Frontal cortex (tissue), 4 donors: Measurements from ENCODE around the gene PDE11A. TPM values are rescaled to one million over a fixed set of nuclear protein-coding genes. Genes with fewer than 3 reads are reported as not detected.

Experiments used
- DNase-seq, 2 donors: peaks; one replicate each; pipeline ENCODE4 v3.0.0; 2012; ENCODE audit warnings: low spot score in 2 of 2
- FAIRE-seq: peaks from 2 replicates; lab custom pipeline; 2012; peaks lifted over from hg19 to GRCh38; lab: Jason Lieb, UNC
- total RNA-seq: library from RNA; depleted of rRNA; stranded (reverse); fragments of >200 nt; gene quantifications from one replicate; pipeline ENCODE4 v1.2.3, GENCODE V29; 2014
- donor health status: control.
- donor health status: control.
- donor health status: control.

Gene PDE11A
- total RNA-seq, 1 donor from 2014 or later: 1.2 TPM

DNA sequence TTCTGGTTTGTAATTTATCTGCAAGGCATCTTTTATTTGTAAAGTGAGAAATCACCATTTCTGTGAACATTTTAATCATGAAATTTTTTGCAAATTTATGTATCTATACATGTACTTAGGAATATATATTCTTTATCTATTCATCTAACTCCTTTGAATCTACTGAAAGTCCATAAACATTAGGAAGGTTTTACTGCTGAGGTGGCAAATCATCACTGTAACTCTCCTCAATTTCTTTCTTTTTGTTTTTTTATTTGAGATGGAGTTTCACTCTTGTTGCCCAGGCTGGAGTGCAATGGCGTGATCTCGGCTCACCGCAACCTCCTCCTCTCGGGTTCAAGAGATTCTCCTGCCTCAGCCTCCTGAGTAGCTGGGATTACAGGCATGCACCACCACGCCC, 383.7 kb downstream of the PDE11A start:
- FAIRE-seq (no peak), DNase-seq (no peak)

GRCh38 chr2:177683661-177684069, 388.9 kb downstream of the PDE11A start:
- FAIRE-seq (no peak), DNase-seq (no peak)

- FAIRE-seq: no peak
- DNase-seq: no peak
Observed at GRCh38 chr2:177682836-177683660, 389.5 kb downstream of the PDE11A start.

DNA sequence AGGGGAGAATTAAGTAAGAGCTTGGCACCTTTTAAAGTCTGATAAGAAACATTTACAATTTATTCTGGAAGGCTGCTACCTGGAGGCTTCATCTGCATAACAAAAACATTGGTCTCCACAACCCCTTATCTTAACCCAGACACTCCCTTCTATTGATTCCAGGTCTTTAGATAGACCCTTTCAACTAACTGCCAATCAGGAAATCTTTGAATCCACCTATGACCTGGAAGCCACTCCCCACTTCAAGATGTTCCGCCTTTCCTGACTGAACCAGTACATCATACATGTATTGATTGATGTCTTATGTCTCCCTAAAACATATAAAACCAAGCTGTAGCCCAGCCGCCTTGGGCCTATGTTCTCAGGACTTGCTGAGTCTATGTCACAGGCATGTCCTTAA, 390.6 kb downstream of the PDE11A start:
- FAIRE-seq: no peak

DNA sequence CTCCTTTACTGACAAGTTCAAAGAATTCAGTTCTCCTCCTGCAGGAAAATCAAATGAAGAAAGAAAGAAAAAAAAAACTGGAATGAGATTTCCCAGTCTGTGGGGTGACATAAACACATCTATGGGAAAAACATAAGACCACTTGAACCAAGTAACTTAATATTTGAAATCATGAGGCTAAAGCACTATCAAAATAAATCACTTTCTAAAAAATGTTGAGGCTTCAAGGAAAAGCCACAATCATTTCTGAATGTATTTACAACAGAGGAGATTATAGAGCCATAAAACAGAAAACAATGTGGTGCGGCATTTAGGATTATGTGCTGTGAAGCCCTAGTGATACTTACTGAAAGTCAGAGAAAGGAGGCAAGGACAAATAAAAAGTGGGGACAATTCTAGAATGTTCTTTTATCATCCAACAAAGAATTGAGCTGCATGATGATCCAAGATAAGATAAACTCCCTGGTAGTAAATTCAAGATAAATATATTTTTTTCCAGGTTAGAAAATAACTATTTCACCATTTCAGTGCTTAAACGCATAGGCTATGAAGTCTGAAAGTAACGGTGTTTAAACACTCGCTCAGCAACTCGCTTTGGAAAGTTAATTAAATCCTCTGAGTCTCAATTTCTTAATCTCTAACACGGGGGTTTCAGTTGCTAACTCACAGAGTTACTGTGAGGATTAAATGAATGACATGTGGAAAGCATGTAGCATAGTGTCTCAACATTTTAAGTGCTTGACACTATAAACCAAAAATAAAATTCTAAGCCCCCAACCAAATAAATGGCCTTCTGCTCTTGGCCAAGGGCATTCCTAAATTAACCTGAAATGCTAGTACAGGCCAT, 391.5 kb downstream of the PDE11A start:
- FAIRE-seq: no peak
- DNase-seq: no peak

More for the DNA sequence above, 390.6 kb downstream of the PDE11A start:
- no peak for DNase-seq

DNA sequence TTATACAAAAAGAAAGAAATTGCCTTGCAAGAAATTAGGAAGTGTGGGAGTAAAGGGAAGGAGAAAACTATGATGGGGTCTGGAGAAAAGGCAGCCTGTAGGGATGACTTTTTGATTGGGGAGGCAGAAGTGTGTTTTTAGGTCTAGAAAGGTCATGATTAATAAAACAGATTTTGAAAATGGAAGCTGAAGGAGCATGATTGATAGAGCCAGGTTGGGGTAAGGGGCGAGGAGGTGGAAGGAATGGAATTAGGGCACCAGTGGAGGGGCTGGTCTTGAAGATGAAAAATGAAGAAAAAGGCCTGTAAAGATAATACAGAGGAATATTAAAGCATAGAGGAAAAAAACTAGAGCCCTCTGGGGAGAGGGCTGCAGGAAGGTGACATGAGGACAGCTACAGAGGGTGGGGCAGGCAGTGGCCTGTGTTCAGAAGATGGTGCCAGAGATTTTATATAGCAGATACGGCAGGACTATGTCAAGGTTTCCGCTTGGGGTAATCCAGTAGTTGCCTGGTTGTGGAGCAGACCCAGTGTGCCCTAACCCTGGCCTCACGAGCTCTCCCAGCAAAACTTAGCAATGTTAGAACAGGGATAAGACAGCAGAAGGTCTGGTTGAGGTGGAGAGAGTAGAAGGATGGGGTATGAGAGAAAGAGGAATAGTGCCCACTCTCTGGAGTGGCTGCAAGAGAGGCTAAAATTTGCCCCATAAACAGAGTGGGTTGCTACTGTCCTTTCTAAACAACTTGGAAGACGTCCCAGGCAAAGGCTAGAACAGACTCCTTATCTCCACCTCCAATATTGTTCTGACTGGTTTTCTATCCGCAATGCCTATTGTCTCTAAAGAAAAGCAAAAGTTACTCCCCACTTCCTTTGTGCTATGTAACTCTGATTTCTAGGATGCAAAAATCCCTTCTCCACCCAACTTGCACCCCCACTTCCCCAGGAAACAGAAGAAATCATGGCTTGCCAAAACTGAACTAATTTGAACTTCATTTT, 392.7 kb downstream of the PDE11A start:
- no peak for DNase-seq
- FAIRE-seq: no peak

- DNase-seq: no peak
- no peak for FAIRE-seq
Observed at GRCh38 chr2:177678939-177679338, 393.6 kb downstream of the PDE11A start.

DNA sequence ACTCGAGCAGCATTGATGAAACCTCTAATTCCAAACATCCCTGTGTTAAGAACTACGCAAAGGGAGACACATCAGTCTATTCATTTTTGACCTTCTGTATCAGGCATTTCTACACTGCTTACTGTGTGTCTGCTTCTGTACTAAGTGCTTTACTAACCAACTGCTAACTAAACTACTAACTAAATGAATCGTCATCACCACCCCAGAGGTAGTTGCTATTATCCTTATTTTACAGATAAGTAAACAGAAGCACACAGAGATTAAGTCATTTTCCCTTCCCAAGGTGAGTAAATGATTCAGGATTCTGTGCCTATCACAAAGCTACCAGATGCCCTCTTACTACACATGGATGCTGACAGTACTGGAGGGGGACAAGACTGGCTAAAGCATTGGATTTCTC, 395.9 kb downstream of the PDE11A start:
- FAIRE-seq (no peak), DNase-seq (no peak)

GRCh38 chr2:177675825-177676224, 396.8 kb downstream of the PDE11A start:
- FAIRE-seq (no peak), DNase-seq (no peak)

DNA sequence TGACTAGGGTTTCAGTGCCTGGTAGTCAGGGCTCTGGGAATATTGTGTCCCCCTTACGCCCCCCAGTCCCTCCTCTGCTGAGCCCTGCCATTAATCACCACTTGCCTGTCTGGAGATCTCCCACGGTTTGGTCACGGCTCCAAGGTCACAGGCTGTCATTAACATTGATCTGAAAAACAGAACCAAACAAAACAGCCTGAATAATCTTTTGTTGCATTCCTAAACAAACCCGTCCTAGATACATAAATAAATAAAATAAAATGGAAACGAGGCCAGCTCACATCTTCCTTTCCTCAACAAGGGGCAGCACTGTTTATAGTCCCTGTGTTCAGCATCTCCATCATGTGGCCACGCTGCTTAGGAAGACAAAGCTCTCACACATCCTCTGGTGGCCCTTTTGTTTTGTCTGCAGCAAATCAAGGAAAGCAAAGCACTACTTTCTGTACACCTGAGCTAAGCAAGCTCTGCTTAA, 397.2 kb downstream of the PDE11A start:
- FAIRE-seq: no peak
- DNase-seq: peak; percentile 11 to 27

- DNase-seq: no peak
Observed at GRCh38 chr2:177673602-177674595, 398.7 kb downstream of the PDE11A start.

GRCh38 chr2:177671662-177672061, 400.9 kb downstream of the PDE11A start:
- FAIRE-seq (no peak), DNase-seq (no peak)

More at GRCh38 chr2:177673602-177674595, 398.7 kb downstream of the PDE11A start:
- FAIRE-seq: no peak

DNA sequence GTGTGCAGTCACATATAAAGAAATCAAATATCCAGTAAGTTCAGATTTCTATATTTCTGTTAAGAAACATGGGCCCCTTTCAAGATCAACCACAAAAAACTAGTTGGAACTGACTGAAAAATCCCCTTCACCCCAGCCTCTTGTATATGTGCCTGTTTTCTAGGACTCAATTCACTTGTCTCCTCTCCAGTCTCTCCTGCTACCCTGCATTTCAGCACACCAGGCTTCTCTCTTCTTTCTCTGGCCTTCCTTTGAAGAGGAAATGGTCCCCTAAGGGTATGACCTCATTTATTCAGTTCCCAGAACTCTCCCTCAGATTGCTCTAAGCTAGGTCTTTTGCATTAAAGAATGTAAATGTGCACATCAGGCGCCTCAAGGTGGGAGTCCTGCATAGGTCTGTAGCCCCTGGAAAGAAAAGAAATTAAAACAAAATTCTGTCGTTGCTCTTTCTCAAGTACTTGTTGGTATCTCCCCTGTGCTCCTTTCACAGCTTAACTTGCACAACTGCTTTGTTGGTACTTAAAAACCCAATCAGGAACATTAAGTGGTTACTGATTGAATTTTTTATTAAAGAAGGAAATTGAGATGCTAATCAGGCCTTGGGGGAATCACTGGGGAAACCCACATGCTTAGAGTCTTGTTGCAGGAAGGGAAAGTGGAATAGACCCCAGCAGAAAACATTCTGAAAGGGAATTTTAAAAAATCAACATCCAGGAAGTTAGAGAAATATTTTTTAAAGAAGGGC, 401.6 kb downstream of the PDE11A start:
- no peak for DNase-seq
- no peak for FAIRE-seq

- DNase-seq: no peak
- FAIRE-seq: no peak
Observed at GRCh38 chr2:177669625-177670330, 402.8 kb downstream of the PDE11A start.

DNA sequence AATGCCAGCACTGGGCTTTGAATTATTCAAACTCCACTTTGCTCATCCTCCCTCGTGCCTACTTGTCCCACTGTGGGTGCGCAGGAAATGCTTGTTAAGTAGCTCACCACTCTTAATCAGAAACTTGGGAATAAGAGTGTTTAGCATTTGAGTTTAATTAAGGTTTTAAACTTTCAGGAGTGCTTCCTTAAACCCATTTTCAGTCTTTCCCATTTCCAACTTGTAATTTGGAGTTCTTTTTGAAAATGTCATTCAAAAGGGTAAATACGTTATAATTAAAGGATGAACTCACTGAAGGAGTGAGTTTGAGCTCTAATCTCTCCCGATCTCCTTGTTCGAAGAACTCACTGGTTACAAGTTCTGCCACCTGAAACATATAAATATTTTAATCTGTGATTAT, 403.4 kb downstream of the PDE11A start:
- DNase-seq (no peak), FAIRE-seq (no peak)

GRCh38 chr2:177668617-177669016, 404.0 kb downstream of the PDE11A start:
- DNase-seq (no peak), FAIRE-seq (no peak)

DNA sequence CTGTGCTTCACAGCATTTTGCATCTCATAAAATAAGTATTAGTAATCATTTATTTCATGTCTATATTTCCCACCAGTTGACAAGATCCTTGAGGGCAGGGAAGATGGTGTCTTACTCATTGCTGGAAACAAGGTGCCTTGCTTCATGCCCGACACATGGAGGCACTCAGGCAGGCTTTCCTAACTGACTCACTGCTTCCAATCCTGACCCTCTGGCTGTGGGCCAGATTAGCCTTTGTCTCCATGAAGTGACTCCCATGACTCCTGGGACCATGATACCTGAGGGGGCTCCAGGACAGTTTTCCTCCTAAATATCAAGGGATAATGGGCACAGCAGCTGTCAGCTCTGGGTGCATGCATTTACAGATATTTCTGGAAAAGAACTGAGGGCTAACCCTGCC, 405.0 kb downstream of the PDE11A start:
- FAIRE-seq: no peak
- no peak for DNase-seq
